Heart left ventricle (tissue), 13 donors: ENCODE results near the gene NTM.

Experiments
- POLR2A ChIP-seq, 2 donors: fragments of 450-650 bp; IDR thresholded peaks; one replicate each; pipeline ENCODE4 v1.6.1; 2017; ENCODE audit warnings: antibody characterized with exemption in 2 of 2, mild to moderate bottlenecking in 2 of 2, moderate library complexity in 2 of 2
- TF ChIP-seq, protein P1 (sequence below), 12 donors: fragments of 200-600 bp; sonication (generic) in 4 of 12; IDR thresholded peaks; one replicate each; pipeline versions ENCODE4 v1.5.0 to v1.8.0; 2018 to 2022; ENCODE audit warnings: antibody characterized with exemption in 12 of 12, mild to moderate bottlenecking in 5 of 12
- donor health status: ischemic (EF 13 %, LVEDD 7.1; RV severe dilation, severe dysfunction).
- donor health status: DM: no; HTN: yes; CAD: no.
- donor health status: DM: no; HTN: no; CAD: no.
- donor health status: ischemic (EF 25% LVEDD 6.9; RV normal size, moderate dysfunction).
- donor health status: ischemic (EF 25% LVEDD 5.7; RV mildly dilated, moderate dysfunction).
- donor health status: ischemic (EF 35%, LVEDD 5.7; RV mildly dilated, moderate dysfunction).
- donor health status: nonischemic (EF 11% LVEDD 7.7; RV severe dilation, severe dysfunction).
- donor health status: DM: yes; HTN: yes; CAD: no.
- donor health status: PGD.
- donor health status: ischemic (EF 29% LVEDD 5.4; RV normal size, mild dysfunction).
- donor health status: nonischemic (EF 23%, LVEDD 6.1; RV moderate dilation, normal function).

DNA sequence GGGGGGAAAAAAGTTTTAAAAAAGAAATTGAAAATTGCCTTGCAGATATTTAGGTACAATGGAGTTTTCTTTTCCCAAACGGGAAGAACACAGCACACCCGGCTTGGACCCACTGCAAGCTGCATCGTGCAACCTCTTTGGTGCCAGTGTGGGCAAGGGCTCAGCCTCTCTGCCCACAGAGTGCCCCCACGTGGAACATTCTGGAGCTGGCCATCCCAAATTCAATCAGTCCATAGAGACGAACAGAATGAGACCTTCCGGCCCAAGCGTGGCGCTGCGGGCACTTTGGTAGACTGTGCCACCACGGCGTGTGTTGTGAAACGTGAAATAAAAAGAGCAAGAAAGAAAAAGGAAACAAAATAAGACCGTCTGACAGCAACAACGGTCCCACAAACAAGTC is 964.9 kb downstream of the NTM start:
- TF ChIP-seq, protein P1, sequence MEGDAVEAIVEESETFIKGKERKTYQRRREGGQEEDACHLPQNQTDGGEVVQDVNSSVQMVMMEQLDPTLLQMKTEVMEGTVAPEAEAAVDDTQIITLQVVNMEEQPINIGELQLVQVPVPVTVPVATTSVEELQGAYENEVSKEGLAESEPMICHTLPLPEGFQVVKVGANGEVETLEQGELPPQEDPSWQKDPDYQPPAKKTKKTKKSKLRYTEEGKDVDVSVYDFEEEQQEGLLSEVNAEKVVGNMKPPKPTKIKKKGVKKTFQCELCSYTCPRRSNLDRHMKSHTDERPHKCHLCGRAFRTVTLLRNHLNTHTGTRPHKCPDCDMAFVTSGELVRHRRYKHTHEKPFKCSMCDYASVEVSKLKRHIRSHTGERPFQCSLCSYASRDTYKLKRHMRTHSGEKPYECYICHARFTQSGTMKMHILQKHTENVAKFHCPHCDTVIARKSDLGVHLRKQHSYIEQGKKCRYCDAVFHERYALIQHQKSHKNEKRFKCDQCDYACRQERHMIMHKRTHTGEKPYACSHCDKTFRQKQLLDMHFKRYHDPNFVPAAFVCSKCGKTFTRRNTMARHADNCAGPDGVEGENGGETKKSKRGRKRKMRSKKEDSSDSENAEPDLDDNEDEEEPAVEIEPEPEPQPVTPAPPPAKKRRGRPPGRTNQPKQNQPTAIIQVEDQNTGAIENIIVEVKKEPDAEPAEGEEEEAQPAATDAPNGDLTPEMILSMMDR (IDR thresholded peaks at IDR 0.05): no peak
- no peak for TF ChIP-seq POLR2A (IDR thresholded peaks at IDR 0.05)
